Left lung (tissue), 10 donors: ENCODE data around the gene METTL25. TPM values are rescaled to one million over a fixed set of nuclear protein-coding genes. Genes with fewer than 3 reads are reported as not detected.

Experiments used
- ATAC-seq: fragments of 200-7000 bp; cut with Tn5 transposase; one replicate; pipeline ENCODE4 v1.9.1; 2020; ENCODE audit warnings: moderate library complexity
- DNase-seq, 4 donors: peaks; one replicate each; pipeline ENCODE4 v3.0.0-alpha.2; 2013 to 2020
- H3K27ac ChIP-seq, 2 donors: fragments of 200-600 bp; sonication (generic) in 1 of 2; one replicate each; pipeline versions ENCODE4 v1.5.0 to v1.8.0; 2020 to 2021
- H3K27me3 ChIP-seq, 2 donors: fragments of 200-600 bp; sonication (generic) in 1 of 2; one replicate each; pipeline versions ENCODE4 v1.5.0 to v1.8.0; 2020 to 2021
- H3K36me3 ChIP-seq, 2 donors: fragments of 200-600 bp; sonication (generic) in 1 of 2; one replicate each; pipeline versions ENCODE4 v1.5.0 to v1.8.0; 2020 to 2021
- H3K4me1 ChIP-seq, 2 donors: fragments of 200-600 bp; one replicate each; pipeline ENCODE4 v1.8.0; 2021
- H3K4me3 ChIP-seq, 2 donors: fragments of 200-600 bp; sonication (generic) in 1 of 2; one replicate each; pipeline versions ENCODE4 v1.5.0 to v1.8.0; 2020 to 2021; ENCODE audit warnings: mild to moderate bottlenecking in 1 of 2
- H3K9me3 ChIP-seq, 2 donors: fragments of 200-600 bp; sonication (generic) in 1 of 2; one replicate each; pipeline versions ENCODE4 v1.5.0 to v1.8.0; 2020 to 2021
- intact Hi-C, 2 donors: fragments of 100-400 bp; cut with DNase I; formaldehyde crosslinking; loops; one replicate each; pipeline versions ENCODE4 v1.11.2 to v1.14.2; 2022
- polyA plus RNA-seq, 6 donors: library from polyadenylated mRNA; unstranded; fragments of 120-200 nt; gene quantifications; one replicate each; pipeline ENCODE4 v1.2.1, GENCODE V29; 2013; ENCODE audit not compliant: insufficient read length in 6 of 6
- total RNA-seq, 2 donors: library from RNA; stranded (reverse); fragmentation: NEBNext Ultra II Directional; extraction: Animal tissue kit (Norgen Biotek cat#: 25700); gene quantifications; one replicate each; pipeline ENCODE4 v1.2.1, GENCODE V29; 2021
- TF ChIP-seq, protein P1 (sequence below), 2 donors: fragments of 200-600 bp; sonication (generic) in 1 of 2; IDR thresholded peaks; one replicate each; pipeline versions ENCODE4 v1.5.0 to v1.8.0; 2021; ENCODE audit warnings: antibody characterized with exemption in 2 of 2
- donor health status: DM: no; HTN: yes; CAD: no.
- donor health status: DM: no; HTN: no; CAD: no.

METTL25 gene
- total and polyA plus RNA-seq, 8 donors: 10.8 to 16.9 (median 13.9) TPM

GRCh38 chr12:82412246-82412645, 53.9 kb downstream of the METTL25 start:
- Histone ChIP-seq H3K4me3 (no peak overlapping the region), H3K27ac (no peak overlapping the region), H3K27me3 (no peaks in the 10 kb centered on the region), H3K36me3 (no peaks in the 10 kb centered on the region), H3K9me3 (no peaks in the 10 kb centered on the region), H3K4me1 (no peaks in the 10 kb centered on the region)
- DNase-seq (no peak), ATAC-seq (no peak)
- intact Hi-C loops: no loop called here
- TF ChIP-seq, protein P1, sequence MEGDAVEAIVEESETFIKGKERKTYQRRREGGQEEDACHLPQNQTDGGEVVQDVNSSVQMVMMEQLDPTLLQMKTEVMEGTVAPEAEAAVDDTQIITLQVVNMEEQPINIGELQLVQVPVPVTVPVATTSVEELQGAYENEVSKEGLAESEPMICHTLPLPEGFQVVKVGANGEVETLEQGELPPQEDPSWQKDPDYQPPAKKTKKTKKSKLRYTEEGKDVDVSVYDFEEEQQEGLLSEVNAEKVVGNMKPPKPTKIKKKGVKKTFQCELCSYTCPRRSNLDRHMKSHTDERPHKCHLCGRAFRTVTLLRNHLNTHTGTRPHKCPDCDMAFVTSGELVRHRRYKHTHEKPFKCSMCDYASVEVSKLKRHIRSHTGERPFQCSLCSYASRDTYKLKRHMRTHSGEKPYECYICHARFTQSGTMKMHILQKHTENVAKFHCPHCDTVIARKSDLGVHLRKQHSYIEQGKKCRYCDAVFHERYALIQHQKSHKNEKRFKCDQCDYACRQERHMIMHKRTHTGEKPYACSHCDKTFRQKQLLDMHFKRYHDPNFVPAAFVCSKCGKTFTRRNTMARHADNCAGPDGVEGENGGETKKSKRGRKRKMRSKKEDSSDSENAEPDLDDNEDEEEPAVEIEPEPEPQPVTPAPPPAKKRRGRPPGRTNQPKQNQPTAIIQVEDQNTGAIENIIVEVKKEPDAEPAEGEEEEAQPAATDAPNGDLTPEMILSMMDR (IDR thresholded peaks at IDR 0.05): no peak

GRCh38 chr12:82414044-82414443, 55.7 kb downstream of the METTL25 start:
- TF ChIP-seq, protein P1 (IDR thresholded peaks at IDR 0.05): no peak
- peak in 1 of 4 donors; percentile 27 for DNase-seq
- Histone ChIP-seq H3K27me3 (no peaks in the 10 kb centered on the region), H3K4me1 (no peaks in the 10 kb centered on the region), H3K9me3 (no peaks in the 10 kb centered on the region), H3K4me3 (no peak overlapping the region), H3K27ac (no peak overlapping the region), H3K36me3 (no peaks in the 10 kb centered on the region)
- no peak for ATAC-seq
- intact Hi-C loops: no loop called here

DNA sequence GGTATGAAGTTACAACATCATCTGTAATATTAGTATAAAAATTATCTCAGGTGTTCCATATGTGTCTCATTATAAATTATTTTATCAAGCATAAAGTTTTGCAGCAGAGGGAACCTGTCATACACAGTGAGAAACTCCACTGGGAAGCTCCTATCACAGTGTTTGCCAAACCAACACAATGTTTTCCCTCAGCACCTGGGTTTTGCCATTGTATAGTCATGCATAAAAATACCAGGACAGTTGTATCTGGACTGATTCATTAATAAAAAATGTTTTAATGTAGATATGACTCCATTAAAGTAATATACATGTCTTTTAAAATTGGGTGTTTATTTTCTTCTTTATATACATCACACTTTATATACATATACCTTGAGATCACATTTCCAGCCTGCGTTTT, 56.6 kb downstream of the METTL25 start:
- no peaks in the 10 kb centered on the region for H3K27me3 ChIP-seq
- no peak overlapping the region for H3K4me3 ChIP-seq
- TF ChIP-seq, protein P1 (IDR thresholded peaks at IDR 0.05): no peak
- H3K27ac ChIP-seq: no peak overlapping the region
- no peaks in the 10 kb centered on the region for H3K36me3 ChIP-seq
- no peaks in the 10 kb centered on the region for H3K4me1 ChIP-seq
- intact Hi-C loops: no loop called here
- DNase-seq: no peak
- ATAC-seq: no peak
- H3K9me3 ChIP-seq: no peaks in the 10 kb centered on the region

DNA sequence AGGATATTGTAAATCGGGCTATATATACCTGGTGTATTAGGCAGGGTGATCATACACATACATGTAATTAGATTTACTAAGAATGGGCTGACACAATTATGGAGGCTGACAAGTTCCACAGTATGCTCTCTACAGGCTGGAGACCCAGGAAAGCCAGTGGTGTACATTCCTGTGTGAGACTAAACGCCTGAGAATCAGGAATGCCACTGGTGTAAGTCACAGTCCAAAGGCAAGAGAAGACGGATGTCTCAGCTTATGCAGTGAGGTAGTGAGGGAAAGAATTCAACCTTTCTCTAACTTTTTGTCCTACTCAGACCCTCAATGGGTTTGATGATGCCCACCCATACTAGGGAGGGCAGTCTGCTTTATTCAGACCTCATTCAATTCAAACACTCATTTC, 57.1 kb downstream of the METTL25 start:
- intact Hi-C loops: no loop called here
- no peak overlapping the region for H3K27ac ChIP-seq
- no peaks in the 10 kb centered on the region for H3K4me1 ChIP-seq
- no peaks in the 10 kb centered on the region for H3K9me3 ChIP-seq
- H3K27me3 ChIP-seq: no peaks in the 10 kb centered on the region
- ATAC-seq (no peak), DNase-seq (no peak)
- no peaks in the 10 kb centered on the region for H3K36me3 ChIP-seq
- TF ChIP-seq, protein P1 (IDR thresholded peaks at IDR 0.05): no peak
- no peak overlapping the region for H3K4me3 ChIP-seq

DNA sequence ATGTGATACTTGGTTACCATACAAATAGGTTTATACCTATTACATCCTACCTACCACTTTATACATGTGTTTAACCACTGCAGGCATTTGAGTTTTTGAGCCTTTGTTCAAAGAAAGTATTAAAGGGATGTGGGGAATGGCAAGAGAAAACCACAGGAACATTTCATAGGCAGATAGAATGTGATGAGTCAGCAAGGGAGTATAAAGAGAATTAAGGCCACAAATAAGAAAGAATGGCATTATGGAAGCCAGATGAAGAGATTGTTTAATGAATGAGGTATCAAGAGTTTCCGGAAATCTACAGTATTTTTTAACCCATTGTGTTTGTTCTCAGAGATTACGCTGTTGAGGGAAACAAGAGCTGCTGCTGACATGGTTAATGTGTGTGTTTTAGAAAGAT, 66.9 kb downstream of the METTL25 start:
- intact Hi-C loops: no loop called here
- ATAC-seq: no peak
- no peaks in the 10 kb centered on the region for H3K27me3 ChIP-seq

More for the DNA sequence above, 66.9 kb downstream of the METTL25 start:
- H3K4me1 ChIP-seq: no peaks in the 10 kb centered on the region
- H3K27ac ChIP-seq: no peak overlapping the region
- no peaks in the 10 kb centered on the region for H3K9me3 ChIP-seq
- TF ChIP-seq, protein P1 (IDR thresholded peaks at IDR 0.05): no peak
- DNase-seq: no peak
- no peak overlapping the region for H3K4me3 ChIP-seq
- no peaks in the 10 kb centered on the region for H3K36me3 ChIP-seq
